ENCODE measurements around the gene SAPCD2. TPM values are rescaled to one million over a fixed set of nuclear protein-coding genes. Genes with fewer than 3 reads are reported as not detected.

Gene SAPCD2
- total and polyA plus RNA-seq, 9 of the 15 experiments (the other 6 are each of a cell fraction or from before 2014, with no cell fraction given): 3.4 to 91.8 (median 18.8) TPM

DNA sequence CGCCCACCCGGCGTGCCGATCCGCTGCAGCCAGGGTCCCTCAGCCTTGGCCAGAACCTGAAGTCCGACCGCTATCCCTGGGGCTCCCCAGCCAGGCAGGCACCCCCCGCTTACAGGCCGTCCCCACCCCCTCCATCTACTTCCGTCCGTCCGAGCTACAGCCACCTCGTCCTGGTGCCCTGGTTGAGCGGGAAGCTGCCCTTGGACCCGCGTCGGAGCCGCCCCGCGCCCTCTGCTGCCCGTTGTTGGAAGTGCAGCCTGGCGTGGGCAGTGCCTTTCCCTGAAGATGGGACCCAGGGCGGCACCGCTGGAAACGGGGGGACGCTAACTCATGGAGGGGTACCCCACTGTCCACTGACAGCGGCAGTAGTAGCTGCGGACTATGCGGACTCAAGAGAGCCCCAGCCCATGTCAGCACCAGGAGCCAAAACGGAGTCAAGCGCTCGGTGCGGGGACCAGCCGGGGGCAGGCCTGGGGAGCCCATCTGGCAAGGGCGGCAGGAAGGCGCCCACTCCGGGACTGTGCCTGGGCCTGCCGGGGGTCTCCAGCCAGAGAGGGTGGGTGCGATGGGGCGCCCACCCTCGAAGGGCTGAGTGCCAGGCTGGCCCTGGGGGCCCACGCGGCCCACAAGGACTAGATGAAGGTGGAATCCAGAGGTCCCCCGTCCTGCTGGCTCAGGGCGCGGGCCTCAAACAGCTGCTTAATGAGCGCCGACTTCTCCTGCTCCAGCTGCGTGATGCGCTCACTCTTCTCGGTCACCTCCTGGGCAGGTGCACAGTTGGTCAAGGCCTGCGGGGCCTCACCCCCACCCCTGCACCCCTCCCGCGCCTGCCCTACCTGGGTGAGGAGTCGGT is 6.1 kb downstream of the SAPCD2 start (continued):
- TF ChIP-seq, protein P1, sequence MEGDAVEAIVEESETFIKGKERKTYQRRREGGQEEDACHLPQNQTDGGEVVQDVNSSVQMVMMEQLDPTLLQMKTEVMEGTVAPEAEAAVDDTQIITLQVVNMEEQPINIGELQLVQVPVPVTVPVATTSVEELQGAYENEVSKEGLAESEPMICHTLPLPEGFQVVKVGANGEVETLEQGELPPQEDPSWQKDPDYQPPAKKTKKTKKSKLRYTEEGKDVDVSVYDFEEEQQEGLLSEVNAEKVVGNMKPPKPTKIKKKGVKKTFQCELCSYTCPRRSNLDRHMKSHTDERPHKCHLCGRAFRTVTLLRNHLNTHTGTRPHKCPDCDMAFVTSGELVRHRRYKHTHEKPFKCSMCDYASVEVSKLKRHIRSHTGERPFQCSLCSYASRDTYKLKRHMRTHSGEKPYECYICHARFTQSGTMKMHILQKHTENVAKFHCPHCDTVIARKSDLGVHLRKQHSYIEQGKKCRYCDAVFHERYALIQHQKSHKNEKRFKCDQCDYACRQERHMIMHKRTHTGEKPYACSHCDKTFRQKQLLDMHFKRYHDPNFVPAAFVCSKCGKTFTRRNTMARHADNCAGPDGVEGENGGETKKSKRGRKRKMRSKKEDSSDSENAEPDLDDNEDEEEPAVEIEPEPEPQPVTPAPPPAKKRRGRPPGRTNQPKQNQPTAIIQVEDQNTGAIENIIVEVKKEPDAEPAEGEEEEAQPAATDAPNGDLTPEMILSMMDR (IDR thresholded peaks at IDR 0.05 in 2 of 3, conservative IDR thresholded peaks at IDR 0.05 in 1 of 3; ENCODE audit: insufficient read depth in 2 of 3, low read depth in 1 of 3, low read length in 3 of 3): peak; percentile 75 to 88 (median 86)
- TF ChIP-seq, protein P2, sequence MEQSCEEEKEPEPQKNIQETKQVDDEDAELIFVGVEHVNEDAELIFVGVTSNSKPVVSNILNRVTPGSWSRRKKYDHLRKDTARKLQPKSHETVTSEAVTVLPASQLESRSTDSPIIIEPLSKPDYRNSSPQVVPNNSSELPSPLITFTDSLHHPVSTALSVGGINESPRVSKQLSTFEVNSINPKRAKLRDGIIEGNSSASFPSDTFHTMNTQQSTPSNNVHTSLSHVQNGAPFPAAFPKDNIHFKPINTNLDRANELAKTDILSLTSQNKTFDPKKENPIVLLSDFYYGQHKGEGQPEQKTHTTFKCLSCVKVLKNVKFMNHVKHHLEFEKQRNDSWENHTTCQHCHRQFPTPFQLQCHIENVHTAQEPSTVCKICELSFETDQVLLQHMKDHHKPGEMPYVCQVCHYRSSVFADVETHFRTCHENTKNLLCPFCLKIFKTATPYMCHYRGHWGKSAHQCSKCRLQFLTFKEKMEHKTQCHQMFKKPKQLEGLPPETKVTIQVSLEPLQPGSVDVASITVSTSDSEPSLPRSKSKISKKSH (CRISPR knock-in tag; IDR thresholded peaks at IDR 0.05): no peak
- TF ChIP-seq RBM25 (IDR thresholded peaks at IDR 0.05; ENCODE audit: low read depth, low read length, severe bottlenecking) (no peak), ZNF57 (CRISPR knock-in tag; IDR thresholded peaks at IDR 0.05) (no peak), ZNF263 (CRISPR knock-in tag; IDR thresholded peaks at IDR 0.05; ENCODE audit: borderline replicate concordance) (no peak)

Measured in K562 (cell line).